GM08714 (cell line): Measurements from ENCODE around the gene SLC2A1.
A peak's percentile ranks its signal among the peaks of the same experiment; 100 is the strongest.

ENCODE experiments used
- H3K4me3 ChIP-seq: fragments of 200-500 bp; sonication (Bioruptor generic); 2 replicates; pipeline ENCODE4 v1.5.1; 2014; ENCODE audit warnings: mild to moderate bottlenecking, low read length, inconsistent platforms
- ZNF274 ChIP-seq: IDR thresholded peaks from 2 replicates; pipeline ENCODE4 v1.6.1; 2012; ENCODE audit warnings: mild to moderate bottlenecking, low read depth, low read length

The SLC2A1 gene

DNA sequence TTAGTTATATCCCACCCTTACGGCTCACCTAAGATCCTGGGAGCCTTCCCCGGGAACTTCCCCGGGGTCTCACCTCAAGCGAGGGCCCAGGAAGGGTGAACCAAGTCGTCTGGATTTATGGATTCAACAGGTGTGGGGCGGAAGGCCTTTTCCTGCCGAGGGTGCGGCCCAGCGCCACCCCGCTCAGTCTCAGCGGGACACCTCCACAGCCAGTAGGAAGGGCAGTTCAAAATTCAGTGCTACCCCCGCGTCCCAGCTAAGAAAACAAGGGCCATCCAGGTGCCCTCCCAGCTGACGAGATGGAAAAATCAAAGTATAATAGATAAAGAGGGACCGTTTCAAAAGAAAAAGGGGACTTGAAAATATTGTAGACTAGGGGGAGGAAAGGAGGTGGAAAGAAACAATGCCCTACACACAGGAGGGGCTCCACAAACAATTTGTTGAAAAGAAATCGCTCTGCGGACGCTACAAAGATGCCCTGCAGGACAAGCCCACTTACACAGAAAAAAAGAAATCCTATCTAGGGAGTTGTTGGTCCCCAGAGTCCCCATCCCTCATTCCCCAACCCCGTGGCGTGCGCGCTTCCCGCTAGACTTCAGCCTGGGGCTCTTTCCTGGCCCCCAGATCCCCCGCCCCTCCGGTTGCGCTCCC, 1.3 kb downstream of the SLC2A1 start:
- TF ChIP-seq ZNF274: no peak
- H3K4me3 ChIP-seq: peak overlapping the region; percentile 74

DNA sequence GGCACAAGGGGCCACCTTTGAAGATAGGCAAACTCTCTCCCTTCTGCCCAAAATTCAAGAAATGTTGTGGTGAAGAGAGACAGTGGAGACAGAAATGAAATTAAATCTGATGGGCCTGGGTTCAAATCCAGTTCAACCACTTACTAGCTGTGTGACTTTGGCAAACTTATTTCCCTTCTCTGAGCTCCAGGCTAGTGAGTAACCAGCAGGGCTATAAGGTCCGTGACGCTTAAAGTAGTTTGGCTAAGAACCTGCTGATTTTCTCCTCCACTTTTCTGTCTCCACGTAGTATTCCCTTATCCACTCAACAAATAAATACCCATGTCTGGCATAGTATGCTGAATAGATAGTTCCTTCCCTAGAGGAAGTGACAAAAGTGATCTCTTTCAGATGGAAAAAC, 1.9 kb downstream of the SLC2A1 start:
- TF ChIP-seq ZNF274: no peak

DNA sequence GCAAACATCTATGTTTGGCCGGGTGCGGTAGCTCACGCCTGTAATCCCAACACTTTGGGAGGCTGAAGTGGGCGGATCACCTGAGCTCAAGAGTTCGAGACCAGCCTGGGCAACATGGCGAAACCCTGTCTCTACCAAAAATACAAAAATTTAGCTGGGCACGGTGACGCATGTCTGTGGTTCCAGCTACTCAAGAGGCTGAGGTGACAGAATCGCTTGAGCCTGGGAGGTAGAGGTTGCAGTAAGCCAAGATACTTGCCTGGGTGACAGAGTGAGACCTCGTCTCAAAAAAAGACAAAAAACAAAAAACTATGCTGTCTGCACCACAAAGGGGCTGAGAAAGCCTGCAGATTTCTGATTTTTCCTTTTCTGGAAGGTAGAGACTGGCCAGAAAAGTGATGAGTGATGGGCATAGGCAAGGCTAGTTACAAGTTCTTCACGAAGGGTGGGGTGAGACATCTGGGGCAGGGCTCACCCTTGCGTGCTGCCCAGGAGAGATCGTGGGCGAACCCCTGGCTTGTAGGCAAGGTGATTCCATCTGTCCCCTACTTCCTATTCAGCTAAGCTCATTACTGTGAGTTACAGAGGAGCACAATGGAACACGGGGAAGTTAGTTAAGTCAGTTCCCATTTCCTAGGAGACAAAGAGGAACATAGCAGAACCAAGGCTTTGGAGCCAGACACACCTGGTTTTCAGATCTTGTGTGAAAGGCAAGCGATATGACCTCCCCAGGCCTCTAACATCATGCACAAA, 3.2 kb downstream of the SLC2A1 start:
- peak overlapping the region; percentile 28; the same call in 1 of the 2 replicates for H3K4me3 ChIP-seq
- TF ChIP-seq ZNF274: no peak

More for the DNA sequence above, 1.9 kb downstream of the SLC2A1 start:
- H3K4me3 ChIP-seq: peak overlapping the region; percentile 74; the same call in 1 of the 2 replicates

- H3K4me3 ChIP-seq: no peak overlapping the region
- TF ChIP-seq ZNF274: no peak
Measured at GRCh38 chr1:42953182-42954180, 5.2 kb downstream of the SLC2A1 start.

DNA sequence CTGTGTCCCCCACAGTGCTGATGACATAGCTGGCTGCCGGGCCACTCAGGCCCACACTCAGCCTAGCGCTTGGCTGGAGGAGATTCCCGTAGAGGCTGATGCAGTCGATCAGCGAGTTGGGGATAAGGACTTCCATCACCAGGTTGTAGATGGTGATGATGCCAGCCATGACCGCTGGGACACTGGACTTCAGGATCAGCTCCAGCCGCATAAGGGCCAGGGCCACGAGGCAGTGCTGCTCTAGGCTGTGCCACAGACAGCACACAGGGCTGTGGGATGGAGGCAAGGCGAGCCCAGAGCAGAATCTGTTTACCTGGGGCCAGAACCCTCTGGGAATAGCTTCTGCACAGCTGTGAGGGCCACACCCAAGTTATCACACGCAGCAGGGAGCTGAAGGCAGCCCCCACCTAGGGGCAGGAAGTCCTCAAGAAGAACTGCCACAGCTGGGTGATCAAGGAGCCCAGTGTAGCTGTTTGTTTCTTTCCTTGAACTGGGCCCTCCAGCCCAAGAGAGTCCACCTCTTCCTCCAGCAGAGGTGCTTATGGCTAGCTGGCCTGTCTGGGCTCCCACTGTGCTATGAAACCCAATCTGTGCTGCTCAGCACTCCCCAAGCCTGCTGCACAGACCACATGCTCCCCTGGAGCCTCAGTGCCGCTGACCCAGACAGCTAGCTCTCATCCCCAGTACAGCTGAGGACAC, 6.2 kb downstream of the SLC2A1 start:
- TF ChIP-seq ZNF274: no peak
- no peak overlapping the region; the same call in 1 of the 2 replicates for H3K4me3 ChIP-seq

GRCh38 chr1:42951588-42951987, 7.1 kb downstream of the SLC2A1 start:
- no peak overlapping the region; the same call in 1 of the 2 replicates for H3K4me3 ChIP-seq
- no peak for TF ChIP-seq ZNF274

- no peak for TF ChIP-seq ZNF274
- no peak overlapping the region for H3K4me3 ChIP-seq
Measured at GRCh38 chr1:42950116-42950481, 8.6 kb downstream of the SLC2A1 start.

DNA sequence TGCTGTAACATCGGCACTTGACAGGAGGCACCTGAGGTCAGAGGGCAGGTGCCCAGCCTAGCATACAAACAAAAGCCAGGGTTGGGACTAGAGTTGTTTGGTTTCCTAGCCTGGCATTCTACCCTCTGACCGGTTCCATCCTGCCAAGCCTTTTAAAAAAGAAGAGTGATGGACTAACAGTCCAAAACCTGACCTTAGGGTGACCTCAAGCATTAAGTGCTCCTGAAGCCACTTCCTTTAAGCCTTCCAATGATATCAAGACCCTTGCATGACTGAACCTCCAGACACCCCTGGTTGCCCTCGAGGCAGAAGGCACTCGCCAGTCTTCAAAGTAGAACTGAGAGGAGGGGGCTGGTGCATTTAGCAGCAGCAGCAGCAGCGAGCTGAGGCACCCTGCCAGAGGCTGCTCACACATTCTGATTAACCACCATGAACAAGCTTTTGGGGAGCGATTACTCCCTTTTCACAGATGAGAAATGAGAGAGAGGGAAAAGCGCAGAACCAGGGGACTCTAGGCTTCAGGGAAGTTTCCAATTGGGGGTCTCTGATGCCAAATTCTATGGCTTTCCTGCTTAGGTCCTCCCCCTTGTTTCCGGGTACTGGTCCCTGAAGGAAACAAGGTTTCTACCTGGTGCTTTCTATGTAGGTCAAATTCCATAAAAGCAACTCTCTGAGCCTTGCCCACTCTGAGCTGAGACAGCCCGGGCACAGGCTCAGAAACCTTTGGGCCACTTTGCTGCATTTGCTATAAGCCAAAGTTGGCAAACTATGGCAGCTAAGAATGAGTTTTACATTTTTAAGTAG, 9.2 kb downstream of the SLC2A1 start:
- no peak overlapping the region; the same call in 1 of the 2 replicates for H3K4me3 ChIP-seq
- no peak for TF ChIP-seq ZNF274

DNA sequence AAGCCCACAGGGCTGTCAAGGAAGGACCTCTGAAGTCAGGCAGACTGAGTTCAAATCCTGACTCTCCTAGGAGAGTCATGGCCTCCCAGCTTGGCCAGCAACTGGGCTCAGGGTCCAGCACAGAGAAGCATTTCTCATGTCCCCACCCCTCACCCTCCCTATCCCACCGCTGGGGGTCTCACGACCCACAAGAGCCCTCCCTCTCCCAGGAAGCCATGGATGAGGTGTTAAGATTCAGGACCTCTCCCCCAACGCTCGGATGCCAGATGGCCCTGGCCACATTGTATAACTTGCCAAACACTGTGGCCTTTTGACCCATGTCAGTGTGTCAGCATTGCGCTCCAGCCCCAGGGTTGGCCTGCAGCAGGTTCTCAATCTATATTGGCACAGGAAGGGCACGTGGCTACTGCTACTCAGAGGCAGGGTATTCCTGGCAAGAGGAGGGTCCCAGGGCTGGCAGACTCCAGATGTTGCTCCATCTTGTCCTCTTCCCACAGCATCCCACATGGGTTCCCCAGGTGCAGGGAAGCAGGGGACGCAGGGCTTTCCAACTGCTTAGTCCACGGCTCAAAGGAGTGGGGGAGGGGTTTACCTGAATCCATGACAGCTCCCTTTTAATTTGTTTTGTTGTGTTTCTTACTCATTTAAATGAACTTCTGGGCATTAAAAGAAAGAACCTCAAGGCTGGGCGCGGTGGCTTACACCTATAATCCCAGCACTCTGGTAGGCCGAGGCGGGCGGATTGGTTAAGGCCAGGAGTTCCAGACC, 10.5 kb downstream of the SLC2A1 start:
- no peak for TF ChIP-seq ZNF274

GRCh38 chr1:42947117-42947516, 11.6 kb downstream of the SLC2A1 start:
- H3K4me3 ChIP-seq: no peak overlapping the region
- TF ChIP-seq ZNF274: no peak

More for the DNA sequence above, 10.5 kb downstream of the SLC2A1 start:
- no peak overlapping the region for H3K4me3 ChIP-seq

GRCh38 chr1:42946120-42946898, 12.4 kb downstream of the SLC2A1 start:
- no peak for TF ChIP-seq ZNF274
- H3K4me3 ChIP-seq: no peak overlapping the region
